ENCODE measurements around the gene SERINC5. TPM values are rescaled to one million over a fixed set of nuclear protein-coding genes. Genes with fewer than 3 reads are reported as not detected.
"Not testable (repeated sequence)": the region's sequence is repeated elsewhere in the genome, so short reads cannot be mapped to it uniquely, and the experiment has no call there.

The SERINC5 gene
- total RNA-seq, 2 donors from 2014 or later, result 134 to 183 TPM

- not testable (repeated sequence) for H3K27me3 ChIP-seq (ENCODE audit: control insufficient read depth, insufficient read depth, low read length, poor library complexity, severe bottlenecking); H3K4me3 ChIP-seq (ENCODE audit: low read length); H3K27me3 Mint-ChIP-seq (ENCODE audit: insufficient read depth); H3K9ac ChIP-seq (ENCODE audit: extremely low read depth, low read length, poor library complexity, severe bottlenecking); H3K27ac ChIP-seq (ENCODE audit: low read depth, low read length); H3K9me3 Mint-ChIP-seq; DNase-seq; H3K27ac Mint-ChIP-seq; H3K4me3 Mint-ChIP-seq; H3K9me3 ChIP-seq (ENCODE audit: control insufficient read depth, low read length); H3K36me3 ChIP-seq (ENCODE audit: control insufficient read depth, insufficient read depth, low read length); H3K36me3 Mint-ChIP-seq (ENCODE audit: low read depth)
- H3K4me1 Mint-ChIP-seq, result peaks cover 19% of the 10 kb centered on the region
- 30 to 42% methylated on average over 8 to 15 of the region's 15 CpGs for WGBS, 2 experiments (ENCODE audit: insufficient coverage in 1 of 2, insufficient read length in 1 of 2)
- peak; percentile 90 for TF ChIP-seq CTCF (conservative IDR thresholded peaks at IDR 0.05)
- H3K4me1 ChIP-seq (ENCODE audit: control insufficient read depth, insufficient read depth, low read length), result peaks cover 17% of the 10 kb centered on the region
Measured at GRCh38 chr5:80091792-80092192, 164.1 kb downstream of the SERINC5 start.

GRCh38 chr5:80090884-80091166 lies 165.0 kb downstream of the SERINC5 start:
- H3K4me3 Mint-ChIP-seq, result no peak overlapping the region
- no peak overlapping the region for H3K4me3 ChIP-seq (ENCODE audit: low read length)
- no peaks in the 10 kb centered on the region for H3K9me3 ChIP-seq (ENCODE audit: control insufficient read depth, low read length)
- no peaks in the 10 kb centered on the region for H3K9me3 Mint-ChIP-seq
- H3K27ac ChIP-seq (ENCODE audit: low read depth, low read length), result no peak overlapping the region
- DNase-seq, result no peak
- no peak for TF ChIP-seq CTCF (conservative IDR thresholded peaks at IDR 0.05)
- no peaks in the 10 kb centered on the region for H3K36me3 ChIP-seq (ENCODE audit: control insufficient read depth, insufficient read depth, low read length)
- no peak overlapping the region for H3K27ac Mint-ChIP-seq
- H3K9ac ChIP-seq (ENCODE audit: extremely low read depth, low read length, poor library complexity, severe bottlenecking), result no peak overlapping the region
- peaks cover 19% of the 10 kb centered on the region for H3K4me1 Mint-ChIP-seq
- no peaks in the 10 kb centered on the region for H3K27me3 ChIP-seq (ENCODE audit: control insufficient read depth, insufficient read depth, low read length, poor library complexity, severe bottlenecking)
- 94% methylated on average over 5 of the region's 5 CpGs; no CpG with 5 or more reads in 1 of the 2 experiments for WGBS, 2 experiments (ENCODE audit: insufficient coverage in 1 of 2, insufficient read length in 1 of 2)
- no peaks in the 10 kb centered on the region for H3K36me3 Mint-ChIP-seq (ENCODE audit: low read depth)
- H3K27me3 Mint-ChIP-seq (ENCODE audit: insufficient read depth), result no peaks in the 10 kb centered on the region
- peaks cover 17% of the 10 kb centered on the region for H3K4me1 ChIP-seq (ENCODE audit: control insufficient read depth, insufficient read depth, low read length)

GRCh38 chr5:80083101-80083890 lies 172.6 kb downstream of the SERINC5 start:
- Histone ChIP-seq H3K27me3 (ENCODE audit: control insufficient read depth, insufficient read depth, low read length, poor library complexity, severe bottlenecking) (no peaks in the 10 kb centered on the region), H3K9me3 (ENCODE audit: control insufficient read depth, low read length) (no peaks in the 10 kb centered on the region), H3K4me1 (ENCODE audit: control insufficient read depth, insufficient read depth, low read length) (no peaks in the 10 kb centered on the region), H3K36me3 (ENCODE audit: control insufficient read depth, insufficient read depth, low read length) (no peaks in the 10 kb centered on the region), H3K27ac (ENCODE audit: low read depth, low read length) (no peak overlapping the region), H3K4me3 (ENCODE audit: low read length) (no peak overlapping the region), H3K9ac (ENCODE audit: extremely low read depth, low read length, poor library complexity, severe bottlenecking) (no peak overlapping the region)
- 69 to 73% methylated on average over 11 to 18 of the region's 19 CpGs for WGBS, 2 experiments (ENCODE audit: insufficient coverage in 1 of 2, insufficient read length in 1 of 2)
- H3K4me1 Mint-ChIP-seq, result no peaks in the 10 kb centered on the region
- DNase-seq, result peak; percentile 75
- no peaks in the 10 kb centered on the region for H3K27me3 Mint-ChIP-seq (ENCODE audit: insufficient read depth)
- no peaks in the 10 kb centered on the region for H3K36me3 Mint-ChIP-seq (ENCODE audit: low read depth)
- peak; percentile 82 for TF ChIP-seq CTCF (conservative IDR thresholded peaks at IDR 0.05)
- no peak overlapping the region for H3K27ac Mint-ChIP-seq
- no peak overlapping the region for H3K4me3 Mint-ChIP-seq
- H3K9me3 Mint-ChIP-seq, result no peaks in the 10 kb centered on the region

Data from endodermal cell (in vitro differentiated cells).